ENCODE measurements around the gene NSF.

NSF gene

DNA sequence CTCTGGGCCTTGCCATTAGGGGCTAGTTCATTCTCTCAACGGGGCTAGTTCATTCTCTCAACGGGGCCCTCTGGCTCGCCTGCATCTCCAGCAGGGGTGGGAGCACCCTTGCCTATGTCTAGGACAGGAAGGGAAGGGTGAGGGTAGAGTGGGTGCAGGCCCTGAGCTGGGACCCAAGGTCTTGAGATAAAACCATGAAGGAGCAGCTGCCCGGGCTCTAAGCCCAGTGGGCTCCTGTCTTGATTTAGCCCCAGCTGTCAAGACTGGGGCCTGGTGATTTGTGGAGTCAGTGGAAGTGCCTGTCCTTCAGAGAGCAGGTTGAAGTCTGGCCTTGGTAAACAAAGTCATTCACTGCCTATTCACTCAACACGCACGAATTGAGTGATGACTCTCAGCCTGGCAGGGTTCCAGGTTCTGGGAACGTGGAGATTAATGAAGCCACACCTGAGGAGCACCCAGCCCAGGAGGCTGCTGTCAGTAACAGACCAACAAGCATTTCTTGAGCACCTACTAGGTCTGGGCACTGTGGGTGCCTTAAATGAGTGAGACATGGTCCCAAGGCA, 192.6 kb downstream of the NSF start:
- in situ Hi-C loops (cut with HindIII; ENCODE audit: low sequenced_read_pairs): no loop called here
- DNase-seq (ENCODE audit: low read depth): no peak
- H3K4me3 ChIP-seq (ENCODE audit: low read depth, low read length): no peak overlapping the region
- TF ChIP-seq, protein P1, sequence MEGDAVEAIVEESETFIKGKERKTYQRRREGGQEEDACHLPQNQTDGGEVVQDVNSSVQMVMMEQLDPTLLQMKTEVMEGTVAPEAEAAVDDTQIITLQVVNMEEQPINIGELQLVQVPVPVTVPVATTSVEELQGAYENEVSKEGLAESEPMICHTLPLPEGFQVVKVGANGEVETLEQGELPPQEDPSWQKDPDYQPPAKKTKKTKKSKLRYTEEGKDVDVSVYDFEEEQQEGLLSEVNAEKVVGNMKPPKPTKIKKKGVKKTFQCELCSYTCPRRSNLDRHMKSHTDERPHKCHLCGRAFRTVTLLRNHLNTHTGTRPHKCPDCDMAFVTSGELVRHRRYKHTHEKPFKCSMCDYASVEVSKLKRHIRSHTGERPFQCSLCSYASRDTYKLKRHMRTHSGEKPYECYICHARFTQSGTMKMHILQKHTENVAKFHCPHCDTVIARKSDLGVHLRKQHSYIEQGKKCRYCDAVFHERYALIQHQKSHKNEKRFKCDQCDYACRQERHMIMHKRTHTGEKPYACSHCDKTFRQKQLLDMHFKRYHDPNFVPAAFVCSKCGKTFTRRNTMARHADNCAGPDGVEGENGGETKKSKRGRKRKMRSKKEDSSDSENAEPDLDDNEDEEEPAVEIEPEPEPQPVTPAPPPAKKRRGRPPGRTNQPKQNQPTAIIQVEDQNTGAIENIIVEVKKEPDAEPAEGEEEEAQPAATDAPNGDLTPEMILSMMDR (IDR thresholded peaks at IDR 0.05; ENCODE audit: low read depth, low read length, missing control alignments): no peak

GRCh38 chr17:46785696-46786095, 195.2 kb downstream of the NSF start:
- H3K4me3 ChIP-seq (ENCODE audit: low read depth, low read length): no peak overlapping the region
- no peak for DNase-seq (ENCODE audit: low read depth)
- TF ChIP-seq, protein P1 (IDR thresholded peaks at IDR 0.05; ENCODE audit: low read depth, low read length, missing control alignments): no peak
- in situ Hi-C loops (cut with HindIII; ENCODE audit: low sequenced_read_pairs): no loop called here

DNA sequence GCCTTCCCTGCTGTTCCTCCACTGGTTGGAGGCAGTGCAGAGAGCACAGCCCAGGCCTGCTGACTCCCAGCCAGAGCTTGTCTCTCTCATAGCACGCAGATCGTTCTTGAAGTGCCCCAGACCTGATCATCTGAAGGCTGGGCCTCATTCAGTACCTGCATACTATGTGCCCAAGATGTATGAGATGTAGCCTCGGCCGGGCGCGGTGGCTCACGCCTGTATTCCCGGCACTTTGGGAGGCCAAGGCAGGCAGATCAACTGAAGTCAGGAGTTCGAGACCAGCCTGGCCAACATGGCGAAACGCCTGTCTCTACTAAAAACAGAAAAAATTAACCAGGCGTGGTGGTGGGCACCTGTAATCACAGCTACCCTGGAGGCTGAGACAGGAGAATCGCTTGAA, 197.0 kb downstream of the NSF start:
- H3K4me3 ChIP-seq (ENCODE audit: low read depth, low read length): no peak overlapping the region
- in situ Hi-C loops (cut with HindIII; ENCODE audit: low sequenced_read_pairs): no loop called here
- TF ChIP-seq, protein P1 (IDR thresholded peaks at IDR 0.05; ENCODE audit: low read depth, low read length, missing control alignments): no peak
- DNase-seq (ENCODE audit: low read depth): no peak

- in situ Hi-C loops (cut with HindIII; ENCODE audit: low sequenced_read_pairs): no loop called here
These were observed 197.8 kb downstream of the NSF start for GRCh38 chr17:46788300-46788699.

GRCh38 chr17:46788796-46789195, 198.3 kb downstream of the NSF start:
- DNase-seq (ENCODE audit: low read depth): no peak
- in situ Hi-C loops (cut with HindIII; ENCODE audit: low sequenced_read_pairs): no loop called here
- no peak overlapping the region for H3K4me3 ChIP-seq (ENCODE audit: low read depth, low read length)
- TF ChIP-seq, protein P1 (IDR thresholded peaks at IDR 0.05; ENCODE audit: low read depth, low read length, missing control alignments): no peak

More at GRCh38 chr17:46788300-46788699, 197.8 kb downstream of the NSF start:
- DNase-seq (ENCODE audit: low read depth): no peak
- H3K4me3 ChIP-seq (ENCODE audit: low read depth, low read length): no peak overlapping the region
- TF ChIP-seq, protein P1 (IDR thresholded peaks at IDR 0.05; ENCODE audit: low read depth, low read length, missing control alignments): no peak

GRCh38 chr17:46789610-46790009, 199.1 kb downstream of the NSF start:
- DNase-seq (ENCODE audit: low read depth): no peak
- H3K4me3 ChIP-seq (ENCODE audit: low read depth, low read length): no peak overlapping the region
- TF ChIP-seq, protein P1 (IDR thresholded peaks at IDR 0.05; ENCODE audit: low read depth, low read length, missing control alignments): no peak
- in situ Hi-C loops (cut with HindIII; ENCODE audit: low sequenced_read_pairs): no loop called here

All from astrocyte of the cerebellum (primary cell).